ENCODE data around the gene MLX. TPM values are rescaled to one million over a fixed set of nuclear protein-coding genes. Genes with fewer than 3 reads are reported as not detected.

Gene MLX
- total and polyA plus RNA-seq, 2 of the 8 experiments (the other 6 are each of a cell fraction or from before 2014, with no cell fraction given): 27.0 to 27.5 TPM

GRCh38 chr17:42519546-42520491, 47.1 kb upstream of the MLX start (continued):
- peak; percentile 80 for TF ChIP-seq ATF3 (IDR thresholded peaks at IDR 0.05; ENCODE audit: insufficient read depth, low read depth, low read length)
- no peak for TF ChIP-seq BRCA1 (IDR thresholded peaks at IDR 0.05; ENCODE audit: low read depth, low read length)
- peak; percentile 33; the same call in 1 of the 2 replicates for TF ChIP-seq TBP (IDR thresholded peaks at IDR 0.05; ENCODE audit: low read depth, low read length)
- TF ChIP-seq YY1 (IDR thresholded peaks at IDR 0.05; ENCODE audit: low read depth, low read length): 0 out of 2 replicates have a peak, but pooled peaks have one; percentile 7
- no peak for TF ChIP-seq EZH2 (IDR thresholded peaks at IDR 0.05; ENCODE audit: low read depth, low read length, severe bottlenecking)
- TF ChIP-seq RBBP5 (IDR thresholded peaks at IDR 0.05; ENCODE audit: borderline replicate concordance, low read depth, low read length): peak; percentile 71; the same call in 1 of the 2 replicates
- TF ChIP-seq RNF2 (IDR thresholded peaks at IDR 0.05; ENCODE audit: borderline replicate concordance, low read depth, low read length, missing control alignments, poor library complexity, severe bottlenecking): no peak
- no peak for TF ChIP-seq ZNF274 (IDR thresholded peaks at IDR 0.05; ENCODE audit: borderline replicate concordance, extremely low read depth, low read length)
- TF ChIP-seq NANOG (IDR thresholded peaks at IDR 0.05; ENCODE audit: insufficient read depth, low read depth, low read length, poor library complexity, severe bottlenecking): no peak
- TF ChIP-seq SIN3A (conservative IDR thresholded peaks at IDR 0.05 in 1 of 2, IDR thresholded peaks at IDR 0.05 in 1 of 2; ENCODE audit: low read depth in 1 of 2, low read length in 2 of 2): peak; percentile 74 to 85; a peak in 2 of 4 replicates
- TF ChIP-seq TEAD4 (IDR thresholded peaks at IDR 0.05; ENCODE audit: low read depth, low read length): peak; percentile 25; the same call in 1 of the 2 replicates
